NCI-H510A (cell line): ENCODE results near the gene AKAP13.

Source experiments
- DNase-seq: peaks from one replicate; lab custom pipeline; 2025; lab: John Stamatoyannopoulos, UW

The AKAP13 gene

GRCh38 chr15:85383470-85384148 lies 3.2 kb downstream of the AKAP13 start:
- no peak for DNase-seq

- DNase-seq, result no peak
Measured at GRCh38 chr15:85386261-85386660, 5.9 kb downstream of the AKAP13 start.

GRCh38 chr15:85388566-85389305 lies 8.3 kb downstream of the AKAP13 start:
- no peak for DNase-seq

GRCh38 chr15:85389306-85389650 lies 8.9 kb downstream of the AKAP13 start:
- no peak for DNase-seq

- no peak for DNase-seq
Measured at GRCh38 chr15:85389772-85390171, 9.4 kb downstream of the AKAP13 start.

- no peak for DNase-seq
Measured at GRCh38 chr15:85393210-85393609, 12.8 kb downstream of the AKAP13 start.

GRCh38 chr15:85394554-85395333 lies 14.3 kb downstream of the AKAP13 start:
- no peak for DNase-seq

- no peak for DNase-seq
Measured at GRCh38 chr15:85396554-85396953, 16.2 kb downstream of the AKAP13 start.

- no peak for DNase-seq
Measured at GRCh38 chr15:85397151-85397550, 16.7 kb downstream of the AKAP13 start.

GRCh38 chr15:85397926-85398325 lies 17.5 kb downstream of the AKAP13 start:
- DNase-seq, result no peak

- no peak for DNase-seq
Measured at GRCh38 chr15:85398822-85399221, 18.4 kb downstream of the AKAP13 start.

- DNase-seq, result no peak
Measured at GRCh38 chr15:85399627-85400026, 19.2 kb downstream of the AKAP13 start.

- no peak for DNase-seq
Measured at GRCh38 chr15:85400606-85401005, 20.2 kb downstream of the AKAP13 start.

GRCh38 chr15:85401108-85401774 lies 20.8 kb downstream of the AKAP13 start:
- no peak for DNase-seq

GRCh38 chr15:85402195-85402881 lies 21.9 kb downstream of the AKAP13 start:
- DNase-seq, result no peak

GRCh38 chr15:85403745-85404144 lies 23.3 kb downstream of the AKAP13 start:
- DNase-seq, result no peak

GRCh38 chr15:85404176-85404917 lies 23.9 kb downstream of the AKAP13 start:
- no peak for DNase-seq

- DNase-seq, result no peak
Measured at GRCh38 chr15:85404918-85405866, 24.8 kb downstream of the AKAP13 start.

- no peak for DNase-seq
Measured at GRCh38 chr15:85406916-85407315, 26.5 kb downstream of the AKAP13 start.
